SK-N-SH treated with all-trans-retinoic acid at 6 μM for 48 hours (cell line): ENCODE data around the gene ANGPTL5.

ENCODE experiments used
- ATAC-seq: fragments of 200-7000 bp; cut with Tn5 transposase; 3 replicates; pipeline ENCODE4 v1.9.1; 2020; ENCODE audit warnings: mild to moderate bottlenecking, moderate library complexity
- BACH2 ChIP-seq: fragments of 250-450 bp; sonication (Bioruptor Pico); IDR thresholded peaks from 2 replicates; pipeline ENCODE4 v1.9.0; 2021; ENCODE audit warnings: mild to moderate bottlenecking, borderline replicate concordance
- CREB5 ChIP-seq: fragments of 250-450 bp; sonication (Bioruptor Pico); IDR thresholded peaks from 2 replicates; pipeline ENCODE4 v1.5.1; 2020; ENCODE audit warnings: low read depth, mild to moderate bottlenecking, moderate library complexity
- CSDC2 ChIP-seq: fragments of 250-450 bp; sonication (Bioruptor Pico); IDR thresholded peaks from 2 replicates; pipeline ENCODE4 v1.5.0; 2020; ENCODE audit warnings: mild to moderate bottlenecking, moderate library complexity
- CSRNP3 ChIP-seq: fragments of 250-450 bp; sonication (Bioruptor Pico); IDR thresholded peaks from 2 replicates; pipeline ENCODE4 v1.5.1; 2021; ENCODE audit warnings: mild to moderate bottlenecking, moderate library complexity
- ESRRG ChIP-seq: fragments of 250-450 bp; sonication (Bioruptor Pico); IDR thresholded peaks from 2 replicates; pipeline ENCODE4 v1.6.1; 2021; ENCODE audit warnings: mild to moderate bottlenecking
- ISL1 ChIP-seq: fragments of 250-450 bp; sonication (Bioruptor Pico); IDR thresholded peaks from 2 replicates; pipeline ENCODE4 v2.1.2; 2022; ENCODE audit warnings: mild to moderate bottlenecking, moderate library complexity
- OSR1 ChIP-seq: fragments of 250-450 bp; sonication (Bioruptor Pico); IDR thresholded peaks from 2 replicates; pipeline ENCODE4 v1.8.0; 2022; ENCODE audit warnings: moderate library complexity, mild to moderate bottlenecking, inconsistent platforms
- PPARA ChIP-seq: fragments of 250-450 bp; sonication (Bioruptor Pico); IDR thresholded peaks from 2 replicates; pipeline ENCODE4 v1.5.0; 2020; ENCODE audit warnings: mild to moderate bottlenecking, borderline replicate concordance
- RARB ChIP-seq: fragments of 250-450 bp; sonication (Bioruptor Pico); IDR thresholded peaks from 2 replicates; pipeline ENCODE4 v1.8.0; 2021; ENCODE audit warnings: mild to moderate bottlenecking, moderate library complexity
- SNAI2 ChIP-seq: fragments of 250-450 bp; sonication (Bioruptor Pico); IDR thresholded peaks from 2 replicates; pipeline ENCODE4 v1.5.0; 2020; ENCODE audit warnings: mild to moderate bottlenecking, moderate library complexity
- TOX ChIP-seq: fragments of 250-450 bp; sonication (Bioruptor Pico); IDR thresholded peaks from 2 replicates; pipeline ENCODE4 v1.8.0; 2021; ENCODE audit warnings: mild to moderate bottlenecking, moderate library complexity, borderline replicate concordance
- TSHZ2 ChIP-seq: fragments of 250-450 bp; sonication (Bioruptor Pico); IDR thresholded peaks from 2 replicates; pipeline ENCODE4 v1.5.0; 2020; ENCODE audit warnings: mild to moderate bottlenecking, moderate library complexity
- ZC3H10 ChIP-seq: fragments of 250-450 bp; sonication (Bioruptor Pico); IDR thresholded peaks from 2 replicates; pipeline ENCODE4 v1.5.1; 2021; ENCODE audit warnings: mild to moderate bottlenecking, moderate library complexity
- ZFP30 ChIP-seq: fragments of 450-650 bp; formaldehyde crosslinking; IDR thresholded peaks from 2 replicates; pipeline ENCODE4 v1.5.0; 2022; ENCODE audit warnings: mild to moderate bottlenecking, moderate library complexity
- ZNF565 ChIP-seq: fragments of 450-650 bp; formaldehyde crosslinking; conservative IDR thresholded peaks from 2 replicates; pipeline ENCODE4 v1.5.0; 2020; ENCODE audit warnings: low read depth, mild to moderate bottlenecking, moderate library complexity
- ZNF70 ChIP-seq: fragments of 450-650 bp; formaldehyde crosslinking; IDR thresholded peaks from 2 replicates; pipeline ENCODE4 v1.5.0; 2020; ENCODE audit warnings: mild to moderate bottlenecking, moderate library complexity
- ZNF8 ChIP-seq: fragments of 450-650 bp; formaldehyde crosslinking; IDR thresholded peaks from 2 replicates; pipeline ENCODE4 v1.5.0; 2020; ENCODE audit warnings: mild to moderate bottlenecking, moderate library complexity
- TF ChIP-seq, protein P1 (sequence below): fragments of 250-450 bp; sonication (Bioruptor Pico); IDR thresholded peaks from 2 replicates; pipeline ENCODE4 v1.8.0; 2021; ENCODE audit warnings: low read depth, mild to moderate bottlenecking, moderate library complexity, borderline replicate concordance

Gene ANGPTL5

DNA sequence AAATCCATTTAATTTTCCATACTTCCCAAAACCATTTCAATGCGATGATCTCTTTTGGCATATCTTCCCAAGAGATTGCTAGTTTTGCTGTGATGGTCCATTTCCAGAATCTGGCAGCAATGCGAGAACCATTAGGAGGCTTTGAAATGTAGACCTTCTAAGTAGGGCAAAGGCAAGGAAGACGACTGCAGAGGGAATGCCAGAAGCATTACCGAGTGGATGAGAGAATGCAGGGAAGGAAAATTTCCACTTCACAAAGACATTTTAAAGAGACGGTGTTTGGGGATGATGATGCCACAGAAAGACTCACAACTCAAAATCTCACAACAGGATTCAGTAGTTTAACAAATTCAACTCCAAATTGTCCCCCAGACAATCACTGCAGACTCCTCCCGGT lies 2.0 kb downstream of the ANGPTL5 start:
- 0 out of 2 replicates have a peak, but pooled peaks have one; percentile 17 for TF ChIP-seq ISL1 (CRISPR knock-in tag)
- no peak for TF ChIP-seq CSRNP3 (CRISPR knock-in tag)
- TF ChIP-seq RARB (CRISPR knock-in tag): no peak
- peak; percentile 38 for ATAC-seq

GRCh38 chr11:101913656-101914055 lies 2.7 kb downstream of the ANGPTL5 start:
- ATAC-seq: no peak

DNA sequence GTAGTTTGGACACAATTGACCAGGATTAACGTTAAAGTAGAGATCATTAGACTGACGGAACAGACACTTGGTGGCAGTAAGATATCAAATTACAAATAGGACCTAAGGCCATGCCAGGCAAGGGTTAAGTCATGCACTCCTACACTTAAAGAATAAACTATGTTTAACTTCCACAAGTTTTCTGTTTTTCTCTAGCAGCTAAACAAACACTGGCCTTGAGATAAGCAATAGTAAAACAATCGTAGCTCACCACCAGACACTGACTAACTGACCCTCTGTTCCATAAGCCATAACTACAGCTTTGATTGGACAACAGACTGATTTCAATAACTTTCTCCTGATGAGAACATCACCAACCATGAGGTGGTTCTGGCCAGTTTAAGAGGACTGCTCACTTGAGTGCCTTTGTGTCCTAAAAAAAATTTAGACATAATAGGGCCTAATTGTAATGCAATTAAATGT lies 3.5 kb downstream of the ANGPTL5 start:
- no peak for ATAC-seq
- TF ChIP-seq TOX (no peak), OSR1 (CRISPR knock-in tag) (no peak), CSDC2 (CRISPR knock-in tag) (no peak), RARB (CRISPR knock-in tag) (no peak), TSHZ2 (CRISPR knock-in tag) (no peak), CREB5 (no peak), ZFP30 (CRISPR knock-in tag) (no peak), ZC3H10 (no peak), ZNF565 (CRISPR knock-in tag) (no peak), ESRRG (CRISPR knock-in tag) (no peak), ZNF8 (CRISPR knock-in tag) (no peak), CSRNP3 (CRISPR knock-in tag) (no peak)
- TF ChIP-seq, protein P1, sequence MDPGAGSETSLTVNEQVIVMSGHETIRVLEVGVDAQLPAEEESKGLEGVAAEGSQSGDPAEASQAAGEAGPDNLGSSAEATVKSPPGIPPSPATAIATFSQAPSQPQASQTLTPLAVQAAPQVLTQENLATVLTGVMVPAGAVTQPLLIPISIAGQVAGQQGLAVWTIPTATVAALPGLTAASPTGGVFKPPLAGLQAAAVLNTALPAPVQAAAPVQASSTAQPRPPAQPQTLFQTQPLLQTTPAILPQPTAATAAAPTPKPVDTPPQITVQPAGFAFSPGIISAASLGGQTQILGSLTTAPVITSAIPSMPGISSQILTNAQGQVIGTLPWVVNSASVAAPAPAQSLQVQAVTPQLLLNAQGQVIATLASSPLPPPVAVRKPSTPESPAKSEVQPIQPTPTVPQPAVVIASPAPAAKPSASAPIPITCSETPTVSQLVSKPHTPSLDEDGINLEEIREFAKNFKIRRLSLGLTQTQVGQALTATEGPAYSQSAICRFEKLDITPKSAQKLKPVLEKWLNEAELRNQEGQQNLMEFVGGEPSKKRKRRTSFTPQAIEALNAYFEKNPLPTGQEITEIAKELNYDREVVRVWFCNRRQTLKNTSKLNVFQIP (CRISPR knock-in tag): no peak

More at GRCh38 chr11:101913656-101914055, 2.7 kb downstream of the ANGPTL5 start:
- TF ChIP-seq BACH2 (CRISPR knock-in tag): no peak
- TF ChIP-seq, all 23 proteins: peak for 0

DNA sequence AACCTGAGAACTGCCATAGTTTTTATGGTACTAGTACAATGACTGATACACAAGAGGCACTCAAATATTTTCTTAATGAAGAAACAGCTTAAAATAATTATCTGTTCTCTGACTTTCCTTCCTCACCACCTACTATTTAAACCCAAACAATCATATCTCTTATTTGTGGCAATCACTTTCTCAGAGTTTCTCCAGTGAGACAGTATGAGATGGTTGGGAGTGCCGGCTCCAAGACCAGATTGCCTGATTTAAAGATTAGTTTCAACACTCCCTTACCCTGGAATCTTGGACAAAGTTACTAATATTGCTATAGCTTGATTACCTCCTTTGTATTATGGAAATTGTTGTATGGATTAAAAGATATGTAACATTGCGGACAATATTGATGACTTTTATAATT lies 7.2 kb downstream of the ANGPTL5 start:
- TF ChIP-seq CSDC2 (CRISPR knock-in tag) (no peak), ZNF8 (CRISPR knock-in tag) (no peak), ZC3H10 (no peak), ZNF70 (CRISPR knock-in tag) (no peak), CREB5 (no peak), OSR1 (CRISPR knock-in tag) (no peak), CSRNP3 (CRISPR knock-in tag) (no peak), SNAI2 (no peak), PPARA (CRISPR knock-in tag) (no peak)
- no peak for ATAC-seq
